CD4-positive, CD25-positive, alpha-beta regulatory T cell (primary cell): ENCODE measurements around the gene HSFX2. TPM values are rescaled to one million over a fixed set of nuclear protein-coding genes. Genes with fewer than 3 reads are reported as not detected.
"Not testable (repeated sequence)": the region's sequence is repeated elsewhere in the genome, so short reads cannot be mapped to it uniquely, and the experiment has no call there.

Experiments
- ATAC-seq, 2 donors: fragments of 150-1000 bp; cut with Tn5 transposase; one replicate each; pipeline ENCODE4 v1.10.0; 2021; ENCODE audit warnings: low read depth in 2 of 2, moderate number of reproducible peaks in 2 of 2, moderate library complexity in 1 of 2
- DNase-seq, 3 donors: peaks; one replicate each; pipeline versions ENCODE4 v3.0.0 to v3.0.0-alpha.2; 2012 to 2022; ENCODE audit warnings: mixed read lengths in 1 of 3
- H3K27ac ChIP-seq: one replicate; pipeline ENCODE4 v1.7.0; 2013; ENCODE audit warnings: mild to moderate bottlenecking, low read length; ENCODE audit not compliant: insufficient read depth, poor library complexity, severe bottlenecking
- H3K27me3 ChIP-seq: one replicate; pipeline ENCODE4 v1.7.0; 2013; ENCODE audit warnings: low read length; ENCODE audit not compliant: control insufficient read depth, insufficient read depth
- H3K36me3 ChIP-seq: one replicate; pipeline ENCODE4 v1.7.0; 2013; ENCODE audit warnings: mild to moderate bottlenecking, low read length, moderate library complexity; ENCODE audit not compliant: control insufficient read depth, insufficient read depth
- H3K4me1 ChIP-seq: 2 replicates; pipeline ENCODE4 v1.7.0; 2013; ENCODE audit warnings: mild to moderate bottlenecking, low read length; ENCODE audit not compliant: insufficient read depth, control insufficient read depth, poor library complexity, severe bottlenecking
- H3K4me3 ChIP-seq: one replicate; pipeline ENCODE4 v1.7.0; 2013; ENCODE audit warnings: low read depth, mild to moderate bottlenecking, low read length, moderate library complexity
- H3K9me3 ChIP-seq, 2 experiments: 1 replicate in 1 of 2; 2 replicates in 1 of 2; pipeline ENCODE4 v1.7.0; 2013; ENCODE audit warnings: low read length in 2 of 2, mild to moderate bottlenecking in 1 of 2, moderate library complexity in 1 of 2; ENCODE audit not compliant: control insufficient read depth in 2 of 2
- H3K27ac Mint-ChIP-seq, 3 donors: one replicate each; pipeline ENCODE4 v1.8.0; 2020 to 2022; ENCODE audit warnings: mild to moderate bottlenecking in 3 of 3, mixed read lengths in 3 of 3, moderate library complexity in 2 of 3
- H3K27me3 Mint-ChIP-seq: one replicate; pipeline ENCODE4 v1.8.0; 2022; ENCODE audit warnings: mild to moderate bottlenecking, mixed read lengths
- H3K36me3 Mint-ChIP-seq: one replicate; pipeline ENCODE4 v1.8.0; 2020; ENCODE audit warnings: mixed read lengths
- H3K4me1 Mint-ChIP-seq, 4 donors: one replicate each; pipeline ENCODE4 v1.8.0; 2020 to 2022; ENCODE audit warnings: mixed read lengths in 4 of 4, mild to moderate bottlenecking in 1 of 4
- H3K4me3 Mint-ChIP-seq, 4 donors: one replicate each; pipeline ENCODE4 v1.8.0; 2020 to 2022; ENCODE audit warnings: mild to moderate bottlenecking in 4 of 4, mixed read lengths in 4 of 4, moderate library complexity in 3 of 4
- H3K9me3 Mint-ChIP-seq, 7 donors: one replicate each; pipeline ENCODE4 v1.8.0; 2020 to 2022; ENCODE audit warnings: mixed read lengths in 7 of 7, mild to moderate bottlenecking in 3 of 7, moderate library complexity in 2 of 7
- polyA plus RNA-seq, 4 donors: library from polyadenylated mRNA; unstranded; fragments of 300-500 nt; fragmentation: Illumina TruSeq; gene quantifications; one replicate each; pipeline ENCODE4 v1.2.3, GENCODE V29; 2021
- total RNA-seq: library from RNA; stranded (reverse); gene quantifications from one replicate; pipeline ENCODE4 v1.2.3, GENCODE V29; 2022

Gene HSFX2
- total and polyA plus RNA-seq, 5 donors from 2014 or later, result not detected

- H3K27ac ChIP-seq, result no peak overlapping the region
- no peaks in the 10 kb centered on the region for H3K36me3 ChIP-seq
- H3K4me3 Mint-ChIP-seq, result no peak overlapping the region
- H3K9me3 ChIP-seq, result no peaks in the 10 kb centered on the region
- DNase-seq, result no peak
- no peaks in the 10 kb centered on the region for H3K4me1 ChIP-seq
- peaks cover 0 to 30% (median 9%) of the 10 kb centered on the region in 4 donors for H3K4me1 Mint-ChIP-seq
- ATAC-seq, result no peak
- H3K27me3 ChIP-seq, result no peaks in the 10 kb centered on the region
- H3K27ac Mint-ChIP-seq, result no peak overlapping the region
- no peaks in the 10 kb centered on the region for H3K9me3 Mint-ChIP-seq
- no peaks in the 10 kb centered on the region for H3K27me3 Mint-ChIP-seq
- no peaks in the 10 kb centered on the region for H3K36me3 Mint-ChIP-seq
- no peak overlapping the region for H3K4me3 ChIP-seq
Observed at GRCh38 chrX:149618871-149619270, 23.8 kb upstream of the HSFX2 start.

- no peak overlapping the region for H3K4me3 Mint-ChIP-seq
- no peaks in the 10 kb centered on the region for H3K4me1 ChIP-seq
- H3K4me1 Mint-ChIP-seq, result peaks cover 0 to 31% (median 10%) of the 10 kb centered on the region in 4 donors
- peaks cover 8% of the 10 kb centered on the region for H3K36me3 ChIP-seq
- no peak overlapping the region for H3K4me3 ChIP-seq
- no peak overlapping the region for H3K27ac ChIP-seq
- H3K27ac Mint-ChIP-seq, result no peak overlapping the region
- H3K9me3 Mint-ChIP-seq, result no peaks in the 10 kb centered on the region
- peaks cover 7% of the 10 kb centered on the region for H3K36me3 Mint-ChIP-seq
- H3K27me3 Mint-ChIP-seq, result no peaks in the 10 kb centered on the region
- DNase-seq (no peak), ATAC-seq (no peak)
- H3K27me3 ChIP-seq, result no peaks in the 10 kb centered on the region
- no peaks in the 10 kb centered on the region for H3K9me3 ChIP-seq
Observed at GRCh38 chrX:149611623-149612175, 16.6 kb upstream of the HSFX2 start.

GRCh38 chrX:149610511-149610910 lies 15.4 kb upstream of the HSFX2 start:
- H3K4me1 ChIP-seq, result no peaks in the 10 kb centered on the region
- H3K27ac ChIP-seq, result no peak overlapping the region
- ATAC-seq, result no peak
- no peaks in the 10 kb centered on the region for H3K9me3 ChIP-seq
- no peak overlapping the region for H3K4me3 ChIP-seq
- no peaks in the 10 kb centered on the region for H3K27me3 Mint-ChIP-seq
- H3K27me3 ChIP-seq, result no peaks in the 10 kb centered on the region
- peaks cover 7% of the 10 kb centered on the region for H3K36me3 Mint-ChIP-seq
- H3K4me1 Mint-ChIP-seq, result peaks cover 0 to 24% (median 10%) of the 10 kb centered on the region in 4 donors
- H3K9me3 Mint-ChIP-seq, result no peaks in the 10 kb centered on the region
- H3K4me3 Mint-ChIP-seq, result no peak overlapping the region
- DNase-seq, result no peak
- no peak overlapping the region for H3K27ac Mint-ChIP-seq
- peaks cover 11% of the 10 kb centered on the region for H3K36me3 ChIP-seq

GRCh38 chrX:149607699-149608098 lies 12.6 kb upstream of the HSFX2 start:
- ATAC-seq (no peak), DNase-seq (no peak)
- Mint-ChIP-seq H3K9me3 (no peaks in the 10 kb centered on the region), H3K27ac (peak overlapping the region in 1 of 3 donors; percentile 71), H3K36me3 (peaks cover 7% of the 10 kb centered on the region), H3K27me3 (no peaks in the 10 kb centered on the region), H3K4me3 (no peak overlapping the region), H3K4me1 (peaks cover 0 to 9% (median 7%) of the 10 kb centered on the region in 4 donors)
- peaks cover 23% of the 10 kb centered on the region for H3K36me3 ChIP-seq
- no peaks in the 10 kb centered on the region for H3K27me3 ChIP-seq
- H3K27ac ChIP-seq, result no peak overlapping the region
- H3K4me3 ChIP-seq, result no peak overlapping the region
- H3K9me3 ChIP-seq, result no peaks in the 10 kb centered on the region
- no peaks in the 10 kb centered on the region for H3K4me1 ChIP-seq

GRCh38 chrX:149605248-149605885 lies 10.3 kb upstream of the HSFX2 start:
- not testable (repeated sequence) for H3K9me3 Mint-ChIP-seq, H3K27me3 Mint-ChIP-seq

GRCh38 chrX:149598603-149599002 lies 3.5 kb upstream of the HSFX2 start:
- not testable (repeated sequence) for DNase-seq, H3K4me3 Mint-ChIP-seq, H3K9me3 Mint-ChIP-seq, H3K36me3 ChIP-seq, ATAC-seq, H3K27me3 Mint-ChIP-seq, H3K36me3 Mint-ChIP-seq, H3K27me3 ChIP-seq, H3K4me3 ChIP-seq, H3K27ac ChIP-seq, H3K27ac Mint-ChIP-seq, H3K4me1 Mint-ChIP-seq, H3K4me1 ChIP-seq, H3K9me3 ChIP-seq

More at GRCh38 chrX:149605248-149605885, 10.3 kb upstream of the HSFX2 start:
- H3K27ac Mint-ChIP-seq, H3K4me1 Mint-ChIP-seq, ATAC-seq, H3K4me3 Mint-ChIP-seq, H3K4me1 ChIP-seq, H3K36me3 Mint-ChIP-seq, H3K27ac ChIP-seq, H3K9me3 ChIP-seq, DNase-seq, H3K27me3 ChIP-seq, H3K4me3 ChIP-seq: not testable (repeated sequence)
- H3K36me3 ChIP-seq, result peaks cover 24% of the 10 kb centered on the region

GRCh38 chrX:149595943-149596342 lies 829 bp upstream of the HSFX2 start:
- H3K9me3 Mint-ChIP-seq, H3K27me3 Mint-ChIP-seq, H3K36me3 Mint-ChIP-seq, H3K4me3 Mint-ChIP-seq, H3K27ac Mint-ChIP-seq, H3K9me3 ChIP-seq, DNase-seq, H3K4me1 ChIP-seq, H3K27ac ChIP-seq, H3K4me1 Mint-ChIP-seq, ATAC-seq, H3K4me3 ChIP-seq, H3K27me3 ChIP-seq, H3K36me3 ChIP-seq: not testable (repeated sequence)

- H3K9me3 Mint-ChIP-seq, ATAC-seq: not testable (repeated sequence)
Observed at GRCh38 chrX:149590993-149591392, 4.1 kb downstream of the HSFX2 start.

More at GRCh38 chrX:149590993-149591392, 4.1 kb downstream of the HSFX2 start:
- not testable (repeated sequence) for H3K27ac ChIP-seq, H3K4me3 Mint-ChIP-seq, DNase-seq, H3K4me3 ChIP-seq, H3K27me3 ChIP-seq, H3K9me3 ChIP-seq, H3K4me1 ChIP-seq, H3K4me1 Mint-ChIP-seq, H3K27me3 Mint-ChIP-seq, H3K36me3 ChIP-seq, H3K36me3 Mint-ChIP-seq, H3K27ac Mint-ChIP-seq
